ENCODE results near the gene ALG5. TPM values are rescaled to one million over a fixed set of nuclear protein-coding genes. Genes with fewer than 3 reads are reported as not detected.

Gene ALG5
- total and polyA plus RNA-seq, 7 donors, result 15.0 to 44.9 (median 24.6) TPM

DNA sequence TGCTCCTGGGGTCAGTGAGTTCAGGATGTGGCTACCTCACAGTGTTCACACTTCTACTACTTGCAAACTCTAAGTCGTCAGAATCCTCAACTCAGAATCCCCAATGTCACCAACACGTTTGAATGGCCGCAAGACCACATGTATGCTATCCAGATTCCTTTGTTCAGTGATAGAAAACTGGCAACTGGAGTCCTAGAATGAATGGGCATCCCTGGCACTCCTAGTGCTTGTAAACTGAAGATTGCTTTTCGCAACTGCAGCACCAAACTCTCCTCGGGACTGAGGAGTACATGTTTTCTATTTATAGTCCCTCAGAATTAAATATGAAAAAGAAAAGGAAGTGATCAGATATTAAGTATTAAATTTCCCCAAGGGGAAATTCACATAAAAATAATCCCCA, 84.0 kb downstream of the ALG5 start:
- intact Hi-C loops (cut with DNase I), result loop anchor here (5.0 kb wide), 2 partner anchors 82 to 98 kb away; partner anchors contain the start of genes ALG5 and RFXAP
- no peak for DNase-seq
- TF ChIP-seq POLR2AphosphoS5 (IDR thresholded peaks at IDR 0.05) (no peak), POLR2A (IDR thresholded peaks at IDR 0.05) (no peak), EP300 (IDR thresholded peaks at IDR 0.05) (no peak), CTCF (IDR thresholded peaks at IDR 0.05) (no peak)
- H3K27me3 ChIP-seq, result no peaks in the 10 kb centered on the region
- H3K4me1 ChIP-seq, result peaks cover 0 to 46% (median 33%) of the 10 kb centered on the region in 4 donors
- no peak overlapping the region for H3K4me3 ChIP-seq
- H3K36me3 ChIP-seq, result no peaks in the 10 kb centered on the region
- H3K9me3 ChIP-seq, result no peaks in the 10 kb centered on the region
- WGBS, 2 donors, result 73 to 75% methylated on average over 5 of the region's 5 CpGs
- peak overlapping the region in 1 of 4 donors; percentile 2 for H3K27ac ChIP-seq

- WGBS, 2 donors, result 90 to 93% methylated on average over 4 of the region's 4 CpGs
- intact Hi-C loops (cut with DNase I), result loop anchor here (5.0 kb wide), 2 partner anchors 83 to 97 kb away; partner anchors contain the start of genes ALG5 and RFXAP
- H3K36me3 ChIP-seq, result no peaks in the 10 kb centered on the region
- no peaks in the 10 kb centered on the region for H3K27me3 ChIP-seq
- no peak for DNase-seq
- no peaks in the 10 kb centered on the region for H3K9me3 ChIP-seq
- peak overlapping the region in 1 of 4 donors; percentile 2 for H3K27ac ChIP-seq
- no peak for TF ChIP-seq POLR2A (IDR thresholded peaks at IDR 0.05)
- TF ChIP-seq POLR2AphosphoS5 (IDR thresholded peaks at IDR 0.05), result no peak
- no peak for TF ChIP-seq CTCF (IDR thresholded peaks at IDR 0.05)
- TF ChIP-seq EP300 (IDR thresholded peaks at IDR 0.05), result no peak
- H3K4me1 ChIP-seq, result peaks cover 0 to 46% (median 33%) of the 10 kb centered on the region in 4 donors
- H3K4me3 ChIP-seq, result no peak overlapping the region
Measured at GRCh38 chr13:36914648-36915047, 84.5 kb downstream of the ALG5 start.

DNA sequence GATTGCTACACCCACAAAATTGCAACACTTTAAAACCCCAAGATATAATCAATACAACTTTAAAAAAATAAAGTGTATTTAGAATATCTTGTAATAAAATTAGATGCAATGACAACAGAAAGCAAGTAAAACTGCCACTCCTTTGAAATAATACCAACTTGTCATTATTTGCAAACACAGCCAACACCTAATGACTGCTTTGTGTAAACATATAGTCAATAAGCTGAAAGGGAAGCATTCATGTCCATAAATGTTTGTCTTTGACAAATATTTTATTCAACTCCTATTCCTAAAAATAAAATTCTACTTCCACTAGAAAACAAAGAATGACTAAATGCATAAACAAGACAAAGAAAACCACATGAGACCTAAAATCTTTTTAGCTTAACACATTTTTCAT, 85.7 kb downstream of the ALG5 start:
- Histone ChIP-seq H3K27ac (no peak overlapping the region), H3K36me3 (no peaks in the 10 kb centered on the region), H3K4me3 (no peak overlapping the region), H3K4me1 (peaks cover 0 to 42% (median 30%) of the 10 kb centered on the region in 4 donors), H3K27me3 (no peaks in the 10 kb centered on the region), H3K9me3 (no peaks in the 10 kb centered on the region)
- intact Hi-C loops (cut with DNase I), result no loop called here
- DNase-seq, result no peak
- TF ChIP-seq POLR2A (IDR thresholded peaks at IDR 0.05), result no peak

- Histone ChIP-seq H3K36me3 (no peaks in the 10 kb centered on the region), H3K27me3 (no peaks in the 10 kb centered on the region), H3K4me1 (peaks cover 0 to 37% (median 25%) of the 10 kb centered on the region in 4 donors), H3K4me3 (no peak overlapping the region), H3K9me3 (no peaks in the 10 kb centered on the region), H3K27ac (no peak overlapping the region)
- DNase-seq, result no peak
- 39 to 47% methylated on average over 2 of the region's 2 CpGs for WGBS, 2 donors
- TF ChIP-seq EP300 (IDR thresholded peaks at IDR 0.05) (no peak), POLR2AphosphoS5 (IDR thresholded peaks at IDR 0.05) (no peak), POLR2A (IDR thresholded peaks at IDR 0.05) (no peak), CTCF (IDR thresholded peaks at IDR 0.05) (no peak)
- intact Hi-C loops (cut with DNase I), result no loop called here
Measured at GRCh38 chr13:36912973-36913372, 86.2 kb downstream of the ALG5 start.

GRCh38 chr13:36912369-36912768, 86.8 kb downstream of the ALG5 start:
- DNase-seq, result no peak
- no peaks in the 10 kb centered on the region for H3K9me3 ChIP-seq
- peaks cover 0 to 31% (median 20%) of the 10 kb centered on the region in 4 donors for H3K4me1 ChIP-seq
- intact Hi-C loops (cut with DNase I), result no loop called here
- H3K27ac ChIP-seq, result no peak overlapping the region
- no peaks in the 10 kb centered on the region for H3K27me3 ChIP-seq
- no peak for TF ChIP-seq CTCF (IDR thresholded peaks at IDR 0.05)
- no peak for TF ChIP-seq EP300 (IDR thresholded peaks at IDR 0.05)
- TF ChIP-seq POLR2AphosphoS5 (IDR thresholded peaks at IDR 0.05), result no peak
- TF ChIP-seq POLR2A (IDR thresholded peaks at IDR 0.05), result no peak
- no peak overlapping the region for H3K4me3 ChIP-seq
- no peaks in the 10 kb centered on the region for H3K36me3 ChIP-seq

Data from sigmoid colon (tissue), 7 donors.